GM20000 (cell line): ENCODE measurements around the gene PCDH8.
A peak's percentile ranks its signal among the peaks of the same experiment; 100 is the strongest.

Source experiments
- DNase-seq: peaks from one replicate; pipeline ENCODE4 v3.0.0; 2012; ENCODE audit warnings: low spot score
- TF ChIP-seq, protein P1 (sequence below): IDR thresholded peaks from 2 replicates; pipeline ENCODE4 v1.5.1; 2012; ENCODE audit warnings: mild to moderate bottlenecking, control low read depth; ENCODE audit errors: extremely low read depth, missing control alignments

The PCDH8 gene

GRCh38 chr13:52848455-52849195 is at the start of gene PCDH8:
Gene PCDH8 (minus strand): TSS chr13:52848640. CDS start chr13:52848436, 204 bp downstream.
- DNase-seq, result no peak
- TF ChIP-seq, protein P1, sequence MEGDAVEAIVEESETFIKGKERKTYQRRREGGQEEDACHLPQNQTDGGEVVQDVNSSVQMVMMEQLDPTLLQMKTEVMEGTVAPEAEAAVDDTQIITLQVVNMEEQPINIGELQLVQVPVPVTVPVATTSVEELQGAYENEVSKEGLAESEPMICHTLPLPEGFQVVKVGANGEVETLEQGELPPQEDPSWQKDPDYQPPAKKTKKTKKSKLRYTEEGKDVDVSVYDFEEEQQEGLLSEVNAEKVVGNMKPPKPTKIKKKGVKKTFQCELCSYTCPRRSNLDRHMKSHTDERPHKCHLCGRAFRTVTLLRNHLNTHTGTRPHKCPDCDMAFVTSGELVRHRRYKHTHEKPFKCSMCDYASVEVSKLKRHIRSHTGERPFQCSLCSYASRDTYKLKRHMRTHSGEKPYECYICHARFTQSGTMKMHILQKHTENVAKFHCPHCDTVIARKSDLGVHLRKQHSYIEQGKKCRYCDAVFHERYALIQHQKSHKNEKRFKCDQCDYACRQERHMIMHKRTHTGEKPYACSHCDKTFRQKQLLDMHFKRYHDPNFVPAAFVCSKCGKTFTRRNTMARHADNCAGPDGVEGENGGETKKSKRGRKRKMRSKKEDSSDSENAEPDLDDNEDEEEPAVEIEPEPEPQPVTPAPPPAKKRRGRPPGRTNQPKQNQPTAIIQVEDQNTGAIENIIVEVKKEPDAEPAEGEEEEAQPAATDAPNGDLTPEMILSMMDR, result no peak

DNA sequence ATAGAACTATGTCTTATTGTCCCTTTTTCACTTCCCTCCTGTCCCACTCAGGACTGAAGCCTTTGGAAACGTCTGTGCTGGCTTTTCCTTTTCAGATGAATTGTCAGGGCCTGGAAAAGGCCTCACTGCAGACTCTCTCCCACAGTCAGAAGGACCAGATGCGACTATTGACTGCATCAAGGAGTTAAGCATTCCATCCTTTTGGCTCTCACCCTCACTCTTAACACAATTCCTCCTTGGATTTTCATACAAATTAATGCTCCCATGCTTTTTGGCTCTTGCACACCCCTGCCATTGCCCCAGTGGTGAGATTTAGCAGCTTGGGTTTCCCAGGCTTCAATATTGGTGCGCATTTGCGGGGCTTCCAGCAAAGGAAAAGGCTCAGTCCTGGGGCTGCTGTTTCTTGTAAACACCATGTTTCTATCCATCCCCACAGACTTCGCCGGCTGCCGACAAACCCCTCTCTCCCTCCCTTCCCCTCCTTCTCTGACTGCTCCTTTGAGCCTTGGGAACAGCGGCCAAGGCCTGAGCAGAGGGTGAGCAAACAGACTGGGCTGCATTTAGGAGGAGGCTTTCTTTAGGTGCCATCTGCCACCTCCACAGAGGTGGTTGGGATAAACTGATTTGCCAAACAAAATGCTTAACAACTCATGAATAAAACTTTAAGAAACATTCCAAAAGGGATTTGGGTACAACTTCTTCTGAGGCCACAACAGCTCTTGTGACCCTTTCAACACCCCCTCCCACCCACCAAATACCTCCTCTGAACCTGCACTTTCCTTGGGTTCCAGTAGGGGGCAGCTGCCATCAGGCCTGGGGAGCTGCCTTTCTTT is 48.6 kb upstream of the PCDH8 start:
- peak; percentile 40 for DNase-seq

GRCh38 chr13:52894413-52894812 is 46.0 kb upstream of the PCDH8 start:
- TF ChIP-seq, protein P1, result no peak
- DNase-seq, result no peak

More for the DNA sequence above, 48.6 kb upstream of the PCDH8 start:
- TF ChIP-seq, protein P1, result peak; percentile 73

GRCh38 chr13:52892925-52893324 is 44.5 kb upstream of the PCDH8 start:
- no peak for DNase-seq
- TF ChIP-seq, protein P1, result no peak

- TF ChIP-seq, protein P1, result no peak
- DNase-seq, result no peak
Observed at GRCh38 chr13:52891706-52892105, 43.3 kb upstream of the PCDH8 start.

DNA sequence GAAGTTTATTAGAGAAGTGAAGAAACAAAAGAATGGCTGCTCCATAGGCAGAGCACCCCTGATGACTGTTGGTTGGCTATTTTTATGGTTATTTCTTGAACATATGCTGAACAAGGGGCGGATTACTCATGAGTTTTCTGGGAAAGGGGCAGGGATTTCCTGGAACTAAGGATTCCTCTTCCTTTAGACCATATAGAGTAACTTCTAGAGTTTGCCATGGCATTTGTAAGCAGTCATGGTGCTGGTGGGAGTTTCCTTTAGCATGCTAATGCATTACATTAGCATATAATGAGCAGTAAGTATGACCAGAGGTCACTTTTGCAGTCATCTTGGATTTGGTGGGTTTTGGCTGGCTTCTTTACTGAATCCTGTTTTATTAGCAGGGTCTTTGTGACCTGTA is 38.7 kb upstream of the PCDH8 start:
- TF ChIP-seq, protein P1, result no peak
- no peak for DNase-seq

DNA sequence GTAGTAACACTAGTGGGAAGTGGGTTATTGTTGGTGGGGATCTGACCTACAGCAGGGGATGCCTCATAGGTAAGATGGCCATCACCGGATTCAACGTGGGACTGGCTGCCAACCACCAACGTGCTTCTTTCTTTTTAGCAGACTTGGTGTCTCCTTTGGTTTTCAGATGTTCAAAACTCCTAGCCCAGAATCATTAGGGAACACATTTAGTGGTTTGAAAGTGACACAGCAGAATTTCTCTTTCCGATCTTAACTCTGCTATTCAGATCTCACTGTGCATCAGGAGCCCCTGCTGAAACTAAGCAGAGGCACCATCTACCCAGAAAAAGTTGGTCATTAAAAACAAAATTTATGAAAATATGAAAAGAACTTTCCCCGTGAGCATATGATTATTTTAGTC is 36.7 kb upstream of the PCDH8 start:
- TF ChIP-seq, protein P1, result no peak
- DNase-seq, result no peak
